Breast epithelium (tissue), 4 donors: Measurements from ENCODE around the gene NOX5. TPM values are rescaled to one million over a fixed set of nuclear protein-coding genes. Genes with fewer than 3 reads are reported as not detected.
A peak's percentile ranks its signal among the peaks of the same experiment; 100 is the strongest.

ENCODE experiments used
- DNase-seq, 2 donors: peaks; one replicate each; pipeline ENCODE4 v3.0.0-alpha.2; 2019; ENCODE audit warnings: low spot score in 2 of 2
- H3K27ac ChIP-seq, 2 donors: fragments of 200-600 bp; sonication (generic) in 1 of 2; one replicate each; pipeline ENCODE4 v1.5.1; 2016 to 2019; ENCODE audit warnings: mild to moderate bottlenecking in 1 of 2
- H3K27me3 ChIP-seq, 2 donors: fragments of 200-600 bp; sonication (generic) in 1 of 2; one replicate each; pipeline versions ENCODE4 v1.5.1 to v1.6.0; 2017 to 2019; ENCODE audit warnings: control low read depth in 1 of 2, mild to moderate bottlenecking in 1 of 2
- H3K36me3 ChIP-seq: fragments of 200-600 bp; one replicate; pipeline ENCODE4 v1.5.1; 2019
- H3K4me1 ChIP-seq, 2 donors: fragments of 200-600 bp; sonication (generic); one replicate each; pipeline ENCODE4 v1.5.1; 2016 to 2019; ENCODE audit warnings: control low read depth in 1 of 2
- H3K4me3 ChIP-seq, 3 donors: fragments of 200-600 bp; sonication (generic); 1 replicate in 2 of 3; 2 replicates in 1 of 3; pipeline ENCODE4 v1.5.1; 2016 to 2019; ENCODE audit warnings: mild to moderate bottlenecking in 3 of 3, moderate library complexity in 2 of 3
- H3K9me3 ChIP-seq, 2 donors: fragments of 200-600 bp; sonication (generic) in 1 of 2; one replicate each; pipeline ENCODE4 v1.5.1; 2016 to 2019; ENCODE audit warnings: control low read depth in 1 of 2
- CTCF ChIP-seq, 3 donors: fragments of 450-650 bp; IDR thresholded peaks; one replicate each; pipeline ENCODE4 v1.5.1; 2016 to 2017; ENCODE audit warnings: antibody characterized with exemption in 3 of 3, mild to moderate bottlenecking in 3 of 3, moderate library complexity in 3 of 3
- POLR2A ChIP-seq: fragments of 450-650 bp; IDR thresholded peaks from one replicate; pipeline ENCODE4 v1.6.1; 2016; ENCODE audit warnings: antibody characterized with exemption, mild to moderate bottlenecking, moderate library complexity
- POLR2AphosphoS5 ChIP-seq, 3 donors: sonication (generic); formaldehyde crosslinking; IDR thresholded peaks; one replicate each; pipeline ENCODE4 v1.6.1; 2017; ENCODE audit warnings: antibody characterized with exemption in 3 of 3
- intact Hi-C: fragments of 100-400 bp; cut with DNase I; formaldehyde crosslinking; loops from one replicate; pipeline ENCODE4 v1.15.1; 2023; ENCODE audit warnings: low total_unique reads
- total RNA-seq, 3 donors: library from RNA; depleted of rRNA; stranded (reverse); fragments of >200 nt; gene quantifications; one replicate each; pipeline ENCODE4 v1.1.0, GENCODE V29; 2016

NOX5 gene
- total RNA-seq, 3 donors from 2014 or later = 1.0 to 2.6 (median 1.9) TPM

DNA sequence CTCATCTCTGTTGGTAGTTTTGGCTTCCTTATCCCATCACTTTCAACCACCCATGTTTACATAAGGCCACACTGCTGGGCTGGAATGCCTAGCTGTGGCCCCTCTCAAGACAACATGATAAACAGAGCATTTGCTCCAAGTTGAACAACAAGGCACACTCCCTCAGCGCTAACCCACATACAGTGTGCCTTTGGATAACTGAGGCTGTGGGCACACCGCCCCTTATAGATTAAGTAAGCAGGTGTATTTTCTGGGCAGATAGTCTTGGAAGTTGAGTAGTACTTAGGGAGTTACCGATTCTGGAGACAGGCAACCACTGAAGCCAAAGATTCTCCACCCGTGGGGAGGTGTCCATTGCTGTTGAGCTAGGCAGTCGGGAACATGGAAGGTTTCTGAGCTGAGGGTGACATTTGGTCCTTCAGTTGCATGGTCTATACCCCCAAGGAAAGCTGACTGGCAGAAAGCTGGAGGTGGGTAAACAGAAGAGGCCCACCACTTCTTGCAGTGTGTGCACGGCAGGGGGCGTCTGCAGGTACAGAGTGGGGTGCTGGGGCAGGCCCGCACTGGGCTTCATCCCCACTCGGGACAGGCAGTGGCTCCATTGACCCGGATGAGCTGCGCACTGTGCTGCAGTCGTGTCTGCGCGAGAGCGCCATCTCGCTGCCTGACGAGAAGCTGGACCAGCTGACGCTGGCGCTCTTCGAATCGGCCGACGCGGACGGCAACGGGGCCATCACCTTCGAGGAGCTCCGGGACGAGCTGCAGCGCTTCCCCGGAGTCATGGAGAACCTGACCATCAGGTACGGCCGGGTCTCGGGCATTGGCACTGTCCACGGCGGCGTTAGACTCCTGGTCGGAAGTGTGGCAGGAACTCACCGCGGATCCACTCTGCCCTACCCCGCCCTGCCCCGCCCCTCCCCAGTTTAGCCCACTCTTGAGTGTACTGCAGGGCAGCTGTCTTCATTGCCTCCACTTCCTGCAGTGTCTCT lies 16.8 kb downstream of the NOX5 start:
- intact Hi-C loops = no loop called here
- Histone ChIP-seq H3K27me3 (peaks cover 0 to 3% of the 10 kb centered on the region in 2 donors), H3K27ac (no peak overlapping the region), H3K4me3 (peak overlapping the region; percentile 24 to 61 (median 30)), H3K4me1 (peaks cover 0 to 2% of the 10 kb centered on the region in 2 donors), H3K36me3 (no peaks in the 10 kb centered on the region), H3K9me3 (no peaks in the 10 kb centered on the region)
- peak; percentile 21 to 56 for DNase-seq
- TF ChIP-seq POLR2AphosphoS5 (IDR thresholded peaks at IDR 0.05) = no peak
- no peak for TF ChIP-seq POLR2A
- no peak for TF ChIP-seq CTCF (IDR thresholded peaks at IDR 0.05)

DNA sequence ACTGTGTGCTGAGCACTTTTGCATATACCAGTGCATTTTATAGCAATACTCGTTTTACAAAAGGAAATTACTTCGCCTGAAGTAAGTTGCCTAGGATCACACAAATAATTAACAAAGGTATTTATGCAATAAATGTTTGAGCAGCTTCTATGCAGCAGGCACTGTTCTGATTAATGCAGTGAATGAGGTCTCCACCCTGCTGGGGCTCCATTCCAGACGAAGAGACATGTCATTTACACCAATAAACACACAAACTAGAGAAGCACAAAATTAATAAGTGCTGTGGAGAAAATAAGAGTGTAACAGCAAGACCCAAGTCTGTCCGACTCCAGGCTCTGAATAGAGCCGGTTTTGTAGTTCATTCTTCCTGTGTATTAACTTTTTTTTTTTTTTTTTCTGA lies 17.5 kb downstream of the NOX5 start:
- no peaks in the 10 kb centered on the region for H3K9me3 ChIP-seq
- H3K36me3 ChIP-seq = no peaks in the 10 kb centered on the region
- H3K27ac ChIP-seq = no peak overlapping the region
- TF ChIP-seq CTCF (IDR thresholded peaks at IDR 0.05) = no peak
- no peak for TF ChIP-seq POLR2AphosphoS5 (IDR thresholded peaks at IDR 0.05)
- TF ChIP-seq POLR2A = no peak
- H3K4me3 ChIP-seq = peak overlapping the region in 2 of 3 donors; percentile 30 to 61
- H3K4me1 ChIP-seq = peaks cover 0 to 2% of the 10 kb centered on the region in 2 donors
- no peak for DNase-seq
- H3K27me3 ChIP-seq = peaks cover 0 to 3% of the 10 kb centered on the region in 2 donors
- intact Hi-C loops = no loop called here

DNA sequence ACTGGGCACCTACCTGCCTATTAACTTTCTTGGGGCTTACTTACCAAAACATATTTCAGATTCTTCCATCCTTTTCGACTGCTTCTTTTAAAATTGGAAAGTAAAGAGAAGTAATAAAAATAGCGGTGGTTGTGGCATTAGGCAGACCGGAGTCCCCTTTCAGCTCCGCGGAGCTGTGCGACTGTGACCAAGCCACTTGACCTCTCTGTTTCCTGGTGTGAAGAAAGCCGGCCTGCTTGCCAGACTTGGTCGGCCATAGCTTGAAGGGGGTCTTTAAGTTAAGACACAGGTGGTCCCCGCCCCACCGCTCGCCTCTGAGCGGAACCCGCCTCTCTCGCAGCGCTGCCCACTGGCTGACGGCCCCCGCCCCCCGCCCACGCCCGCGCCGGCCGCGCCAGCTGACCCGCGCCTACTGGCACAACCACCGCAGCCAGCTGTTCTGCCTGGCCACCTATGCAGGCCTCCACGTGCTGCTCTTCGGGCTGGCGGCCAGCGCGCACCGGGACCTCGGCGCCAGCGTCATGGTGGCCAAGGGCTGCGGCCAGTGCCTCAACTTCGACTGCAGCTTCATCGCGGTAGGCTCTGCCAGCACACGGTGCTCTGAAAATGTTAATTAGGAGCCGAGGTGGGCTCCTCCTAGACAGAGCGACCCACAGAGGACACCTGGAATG lies 18.3 kb downstream of the NOX5 start:
- Histone ChIP-seq H3K4me1 (peaks cover 0 to 2% of the 10 kb centered on the region in 2 donors), H3K4me3 (no peak overlapping the region), H3K36me3 (no peaks in the 10 kb centered on the region), H3K9me3 (no peaks in the 10 kb centered on the region), H3K27ac (no peak overlapping the region), H3K27me3 (peaks cover 0 to 3% of the 10 kb centered on the region in 2 donors)
- intact Hi-C loops = no loop called here
- no peak for DNase-seq
- no peak for TF ChIP-seq CTCF (IDR thresholded peaks at IDR 0.05)

DNA sequence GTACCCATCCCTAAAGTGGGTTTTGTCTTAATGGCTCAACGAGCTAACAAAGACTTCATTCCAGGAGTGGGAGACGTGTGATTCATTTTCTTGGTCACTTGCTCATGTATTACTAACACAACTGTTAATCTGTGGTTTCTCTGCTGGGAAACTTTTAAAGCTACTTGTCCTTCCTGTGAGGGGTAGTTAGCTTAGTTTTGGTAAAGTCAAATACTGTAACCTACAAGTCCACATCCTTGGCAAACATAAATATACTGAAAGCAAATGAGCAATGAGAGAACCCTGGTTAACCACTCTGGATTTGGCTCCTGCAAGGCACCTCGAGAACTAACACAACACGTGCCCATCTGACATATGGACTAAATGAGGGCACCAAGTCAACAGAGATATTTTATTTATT lies 19.9 kb downstream of the NOX5 start:
- H3K9me3 ChIP-seq = no peaks in the 10 kb centered on the region
- no peak for DNase-seq
- peaks cover 0 to 2% of the 10 kb centered on the region in 2 donors for H3K4me1 ChIP-seq
- intact Hi-C loops = loop anchor here (2.0 kb wide), 1 partner anchor 40 kb away; no protein-coding TSS in a partner anchor
- no peaks in the 10 kb centered on the region for H3K36me3 ChIP-seq
- H3K27me3 ChIP-seq = peaks cover 0 to 3% of the 10 kb centered on the region in 2 donors
- no peak overlapping the region for H3K27ac ChIP-seq
- TF ChIP-seq POLR2AphosphoS5 (IDR thresholded peaks at IDR 0.05) = no peak
- TF ChIP-seq CTCF (IDR thresholded peaks at IDR 0.05) = no peak
- no peak for TF ChIP-seq POLR2A
- no peak overlapping the region for H3K4me3 ChIP-seq
